Right kidney (tissue), 1 donor: ENCODE data around the gene FER1L5.

Source experiments
- DNase-seq: peaks from one replicate; pipeline ENCODE4 v3.0.0-alpha.2; 2016

FER1L5 gene

GRCh38 chr2:96753661-96754282, 111.2 kb downstream of the FER1L5 start:
- DNase-seq: no peak

- DNase-seq: no peak
Observed at GRCh38 chr2:96754317-96754716, 111.8 kb downstream of the FER1L5 start.
